ENCODE results near the gene DNAJC13.

DNA sequence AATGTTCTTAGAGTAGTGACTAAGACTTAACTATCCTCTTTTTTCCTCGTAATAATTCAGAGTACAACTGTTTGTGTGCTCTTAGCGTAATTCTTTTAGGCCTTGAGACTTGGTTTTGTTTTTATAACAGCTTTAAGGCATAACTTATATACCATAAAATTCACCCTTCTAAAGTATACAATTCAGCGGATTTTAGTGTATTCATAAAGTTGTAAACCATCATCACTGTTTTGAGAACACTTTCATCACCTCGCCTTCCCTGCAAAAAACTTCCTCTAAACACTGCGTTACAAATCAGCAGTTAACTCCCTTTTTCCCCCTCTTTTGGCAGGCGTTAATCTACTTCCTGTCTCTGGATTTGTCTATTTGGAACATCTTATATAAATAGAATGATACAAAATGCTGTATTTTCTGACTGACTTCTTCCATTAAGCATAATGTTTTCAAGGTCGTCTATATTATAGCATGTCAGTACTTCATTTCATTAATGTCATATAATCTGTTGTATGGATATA, 18.7 kb downstream of the DNAJC13 start:
- TF ChIP-seq CTCF (IDR thresholded peaks at IDR 0.05) (no peak), POLR2A (IDR thresholded peaks at IDR 0.05) (no peak)
